Effector memory CD8-positive, alpha-beta T cell (primary cell): ENCODE data around the gene COIL.

Experiments used
- ATAC-seq: fragments of 150-1000 bp; cut with Tn5 transposase; replicated peaks from 2 replicates; pipeline ENCODE4 v1.10.0; 2021; ENCODE audit warnings: mild to moderate bottlenecking, moderate library complexity
- DNase-seq, 3 experiments: peaks; one replicate each; pipeline ENCODE4 v3.0.0; 2021
- H3K27ac Mint-ChIP-seq, 2 donors: one replicate each; pipeline ENCODE4 v1.8.0; 2022; ENCODE audit warnings: mild to moderate bottlenecking in 2 of 2, mixed read lengths in 2 of 2, moderate library complexity in 2 of 2
- H3K27me3 Mint-ChIP-seq, 2 donors: one replicate each; pipeline ENCODE4 v1.8.0; 2022; ENCODE audit warnings: mixed read lengths in 2 of 2
- H3K36me3 Mint-ChIP-seq: one replicate; pipeline ENCODE4 v1.8.0; 2022; ENCODE audit warnings: mild to moderate bottlenecking, moderate library complexity, mixed read lengths; ENCODE audit not compliant: insufficient read depth
- H3K4me1 Mint-ChIP-seq, 2 donors: one replicate each; pipeline ENCODE4 v1.8.0; 2022; ENCODE audit warnings: low read depth in 2 of 2, mixed read lengths in 2 of 2
- H3K4me3 Mint-ChIP-seq, 2 donors: one replicate each; pipeline ENCODE4 v1.8.0; 2022; ENCODE audit warnings: mild to moderate bottlenecking in 2 of 2, mixed read lengths in 2 of 2, moderate library complexity in 2 of 2
- H3K9me3 Mint-ChIP-seq, 2 donors: one replicate each; pipeline ENCODE4 v1.8.0; 2022; ENCODE audit warnings: mixed read lengths in 2 of 2
- total RNA-seq, 9 experiments: gene quantifications; one replicate each; lab custom pipeline; 2026; lab: John Stamatoyannopoulos, UW

Gene COIL, protein sequence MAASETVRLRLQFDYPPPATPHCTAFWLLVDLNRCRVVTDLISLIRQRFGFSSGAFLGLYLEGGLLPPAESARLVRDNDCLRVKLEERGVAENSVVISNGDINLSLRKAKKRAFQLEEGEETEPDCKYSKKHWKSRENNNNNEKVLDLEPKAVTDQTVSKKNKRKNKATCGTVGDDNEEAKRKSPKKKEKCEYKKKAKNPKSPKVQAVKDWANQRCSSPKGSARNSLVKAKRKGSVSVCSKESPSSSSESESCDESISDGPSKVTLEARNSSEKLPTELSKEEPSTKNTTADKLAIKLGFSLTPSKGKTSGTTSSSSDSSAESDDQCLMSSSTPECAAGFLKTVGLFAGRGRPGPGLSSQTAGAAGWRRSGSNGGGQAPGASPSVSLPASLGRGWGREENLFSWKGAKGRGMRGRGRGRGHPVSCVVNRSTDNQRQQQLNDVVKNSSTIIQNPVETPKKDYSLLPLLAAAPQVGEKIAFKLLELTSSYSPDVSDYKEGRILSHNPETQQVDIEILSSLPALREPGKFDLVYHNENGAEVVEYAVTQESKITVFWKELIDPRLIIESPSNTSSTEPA
- total RNA-seq = 17.6 to 45.1 (median 39.8) reads per million in 9 experiments

DNA sequence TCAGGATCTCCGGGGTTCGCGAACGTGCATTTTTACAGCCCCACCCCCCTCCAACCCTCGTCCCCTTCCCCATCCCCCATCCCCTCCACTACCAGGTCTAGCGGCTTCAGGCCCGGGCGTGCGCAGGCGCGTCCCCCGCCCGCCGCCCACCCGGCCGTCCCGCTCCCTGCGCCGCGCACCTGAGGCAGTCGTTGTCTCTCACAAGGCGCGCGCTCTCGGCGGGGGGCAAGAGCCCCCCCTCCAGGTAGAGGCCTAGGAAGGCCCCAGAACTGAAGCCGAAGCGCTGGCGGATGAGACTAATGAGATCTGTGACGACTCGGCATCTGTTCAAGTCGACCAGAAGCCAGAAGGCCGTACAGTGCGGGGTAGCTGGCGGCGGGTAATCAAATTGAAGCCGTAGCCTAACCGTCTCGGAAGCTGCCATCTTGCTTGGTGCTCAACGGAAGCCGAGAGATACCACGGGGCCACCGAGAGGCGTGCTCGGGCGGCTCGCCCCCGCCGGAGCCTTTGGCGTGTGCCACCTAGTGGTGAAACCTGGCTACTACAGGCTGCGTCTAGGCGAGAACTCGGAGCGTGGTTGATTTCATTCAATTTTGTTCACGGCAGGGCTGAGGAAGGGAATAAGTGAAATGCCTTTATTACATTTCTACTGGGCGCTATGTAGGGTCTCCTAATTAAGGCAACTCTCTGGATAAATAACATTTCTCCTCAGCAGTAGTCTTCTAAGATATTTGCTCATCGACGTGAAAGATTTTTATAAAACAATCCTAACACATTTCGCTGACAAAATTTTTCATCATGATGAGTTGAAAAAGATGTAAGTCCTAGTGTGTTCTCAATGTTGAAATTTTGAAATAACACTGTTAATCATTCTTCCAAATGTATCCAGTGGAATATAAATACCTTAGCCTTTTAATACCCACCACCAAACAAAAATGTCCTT is at the start of gene COIL:
COIL (minus strand) TSS at position 455 of the 943 bp plus-strand sequence; CDS start at position 424, 31 bp downstream.
- Mint-ChIP-seq H3K36me3 (peaks cover 7% of the 10 kb centered on the region), H3K4me1 (peaks cover 4 to 6% of the 10 kb centered on the region in 2 donors), H3K27me3 (no peaks in the 10 kb centered on the region), H3K27ac (peak within 1 kb of the TSS; percentile 41 to 87), H3K9me3 (no peaks in the 10 kb centered on the region), H3K4me3 (peak within 1 kb of the TSS; percentile 78 to 80)
- DNase-seq (peak; percentile 94 to 95 (median 94)), ATAC-seq (peak; percentile 98)

GRCh38 chr17:57010487-57010886 is 49.6 kb upstream of the COIL start:
- H3K9me3 Mint-ChIP-seq = no peaks in the 10 kb centered on the region
- H3K4me1 Mint-ChIP-seq = peaks cover 10 to 13% of the 10 kb centered on the region in 2 donors
- peaks cover 5% of the 10 kb centered on the region for H3K36me3 Mint-ChIP-seq
- H3K27me3 Mint-ChIP-seq = peaks cover 5 to 19% of the 10 kb centered on the region in 2 donors
- DNase-seq (no peak), ATAC-seq (peak; percentile 32)
- H3K27ac Mint-ChIP-seq = no peak overlapping the region
- peak overlapping the region in 1 of 2 donors; percentile 33 for H3K4me3 Mint-ChIP-seq

GRCh38 chr17:57009737-57010445 is 49.0 kb upstream of the COIL start:
- peak overlapping the region; percentile 33 to 48 for H3K4me3 Mint-ChIP-seq
- H3K36me3 Mint-ChIP-seq = peaks cover 5% of the 10 kb centered on the region
- ATAC-seq (peak; percentile 85), DNase-seq (peak; percentile 35 to 44 (median 43))
- H3K4me1 Mint-ChIP-seq = peaks cover 16 to 18% of the 10 kb centered on the region in 2 donors
- no peak overlapping the region for H3K27ac Mint-ChIP-seq
- no peaks in the 10 kb centered on the region for H3K9me3 Mint-ChIP-seq
- H3K27me3 Mint-ChIP-seq = peaks cover 5 to 13% of the 10 kb centered on the region in 2 donors

DNA sequence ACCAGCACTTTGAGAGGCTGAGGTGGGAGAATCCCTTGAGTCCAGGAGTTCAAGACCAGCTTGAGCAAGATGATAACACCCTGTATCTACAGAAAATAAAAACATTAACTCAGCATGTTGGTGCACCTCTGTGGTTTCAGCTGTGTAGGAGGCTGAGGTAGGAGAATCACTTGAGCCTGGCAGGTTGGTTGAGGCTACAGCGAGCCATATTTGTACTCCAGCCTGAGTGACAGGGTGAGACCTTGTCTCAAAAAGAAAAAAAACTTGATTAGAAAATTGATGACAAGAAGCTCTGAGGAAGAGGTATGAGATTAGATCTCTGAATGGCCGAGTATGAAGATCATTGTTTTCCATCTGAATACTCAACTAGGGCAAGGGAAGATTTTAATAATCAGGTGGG is 48.1 kb upstream of the COIL start:
- ATAC-seq (no peak), DNase-seq (no peak)
- H3K9me3 Mint-ChIP-seq = no peaks in the 10 kb centered on the region
- no peak overlapping the region for H3K27ac Mint-ChIP-seq
- peaks cover 5% of the 10 kb centered on the region for H3K36me3 Mint-ChIP-seq
- H3K4me1 Mint-ChIP-seq = peaks cover 16 to 22% of the 10 kb centered on the region in 2 donors
- peaks cover 3 to 5% of the 10 kb centered on the region in 2 donors for H3K27me3 Mint-ChIP-seq
- no peak overlapping the region for H3K4me3 Mint-ChIP-seq

DNA sequence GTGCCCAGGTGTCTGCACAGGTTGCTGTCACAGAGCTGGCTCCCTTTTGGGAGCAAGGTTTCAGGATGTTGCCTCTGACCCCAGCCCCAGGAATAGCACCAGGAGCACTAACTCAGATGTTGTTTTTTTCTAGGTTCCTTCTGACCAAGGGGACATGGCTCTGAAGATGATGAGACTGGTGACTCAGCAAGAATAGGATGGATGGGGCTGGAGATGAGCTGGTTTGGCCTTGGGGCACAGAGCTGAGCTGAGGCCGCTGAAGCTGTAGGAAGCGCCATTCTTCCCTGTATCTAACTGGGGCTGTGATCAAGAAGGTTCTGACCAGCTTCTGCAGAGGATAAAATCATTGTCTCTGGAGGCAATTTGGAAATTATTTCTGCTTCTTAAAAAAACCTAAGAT is 45.2 kb upstream of the COIL start:
- peaks cover 5% of the 10 kb centered on the region for H3K36me3 Mint-ChIP-seq
- peaks cover 20 to 22% of the 10 kb centered on the region in 2 donors for H3K4me1 Mint-ChIP-seq
- H3K4me3 Mint-ChIP-seq = no peak overlapping the region
- no peaks in the 10 kb centered on the region for H3K27me3 Mint-ChIP-seq
- DNase-seq (no peak), ATAC-seq (no peak)
- H3K27ac Mint-ChIP-seq = peak overlapping the region in 1 of 2 donors; percentile 68
- H3K9me3 Mint-ChIP-seq = no peaks in the 10 kb centered on the region

DNA sequence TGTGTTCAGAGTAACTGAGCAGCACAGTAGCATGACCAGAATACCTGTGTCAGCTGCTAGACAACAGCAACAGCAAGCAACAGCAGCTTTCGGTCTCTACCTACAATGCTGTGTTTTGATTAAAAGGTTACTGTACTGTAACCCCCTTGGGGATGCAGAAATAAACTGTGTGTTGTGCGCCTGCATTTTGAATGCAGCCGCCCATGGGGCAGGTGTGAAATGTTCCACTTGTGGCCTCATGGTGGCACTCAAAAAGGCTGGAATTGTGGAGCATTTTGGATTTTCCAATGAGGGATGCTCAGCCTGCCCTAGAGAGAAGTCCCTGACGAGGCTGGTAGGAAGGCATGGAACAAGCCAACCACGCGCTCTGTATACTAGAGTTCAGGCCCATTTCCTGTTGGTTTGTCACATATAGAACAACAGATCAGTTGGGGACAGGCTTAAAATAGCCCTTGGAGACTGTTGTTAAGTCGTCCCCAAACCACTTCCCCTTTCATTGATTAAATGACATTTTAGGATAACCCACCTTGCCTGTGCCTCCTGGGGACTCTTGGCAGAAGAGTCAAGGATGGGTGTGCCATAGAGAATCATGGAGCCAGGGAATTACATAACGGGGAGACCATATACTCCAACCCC is 44.2 kb upstream of the COIL start:
- Mint-ChIP-seq H3K27ac (peak overlapping the region in 1 of 2 donors; percentile 68), H3K4me1 (peaks cover 16 to 18% of the 10 kb centered on the region in 2 donors), H3K9me3 (no peaks in the 10 kb centered on the region), H3K27me3 (no peaks in the 10 kb centered on the region), H3K36me3 (peaks cover 5% of the 10 kb centered on the region), H3K4me3 (peak overlapping the region in 1 of 2 donors; percentile 29)
- DNase-seq (no peak), ATAC-seq (peak; percentile 66)

DNA sequence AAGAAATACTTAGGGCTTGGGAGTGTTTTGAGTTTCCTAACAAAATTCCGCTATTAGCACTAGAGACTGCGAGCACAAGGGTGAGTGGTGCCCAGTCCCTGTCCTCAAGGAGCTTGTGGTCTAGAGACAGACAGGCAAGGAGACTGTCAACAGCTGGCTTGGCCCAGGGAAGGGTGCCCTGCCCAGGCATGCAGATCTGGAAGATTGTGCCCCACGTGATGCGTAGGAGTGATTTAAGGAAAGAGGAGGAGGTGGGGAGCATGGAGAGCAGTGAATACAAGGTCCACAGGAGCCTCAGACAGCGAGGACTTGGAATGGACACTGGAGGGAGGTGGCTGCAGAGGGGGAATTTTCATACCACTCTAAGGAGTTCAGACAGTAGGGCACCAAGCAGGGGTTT is 42.1 kb upstream of the COIL start:
- Mint-ChIP-seq H3K27ac (peak overlapping the region in 1 of 2 donors; percentile 35), H3K27me3 (no peaks in the 10 kb centered on the region), H3K4me1 (peaks cover 13 to 15% of the 10 kb centered on the region in 2 donors), H3K36me3 (peaks cover 5% of the 10 kb centered on the region), H3K9me3 (no peaks in the 10 kb centered on the region), H3K4me3 (no peak overlapping the region)
- DNase-seq = no peak
- no peak for ATAC-seq

- H3K4me1 Mint-ChIP-seq = peaks cover 13 to 15% of the 10 kb centered on the region in 2 donors
- H3K4me3 Mint-ChIP-seq = no peak overlapping the region
- ATAC-seq (no peak), DNase-seq (no peak)
- peaks cover 6% of the 10 kb centered on the region for H3K36me3 Mint-ChIP-seq
- no peak overlapping the region for H3K27ac Mint-ChIP-seq
- no peaks in the 10 kb centered on the region for H3K9me3 Mint-ChIP-seq
- no peaks in the 10 kb centered on the region for H3K27me3 Mint-ChIP-seq
These were observed 40.7 kb upstream of the COIL start for GRCh38 chr17:57001541-57001940.

GRCh38 chr17:56997313-56997712 is 36.5 kb upstream of the COIL start:
- DNase-seq (no peak), ATAC-seq (no peak)
- Mint-ChIP-seq H3K27me3 (no peaks in the 10 kb centered on the region), H3K4me3 (no peak overlapping the region), H3K27ac (no peak overlapping the region), H3K9me3 (no peaks in the 10 kb centered on the region), H3K36me3 (peaks cover 13% of the 10 kb centered on the region), H3K4me1 (no peaks in the 10 kb centered on the region)

- no peaks in the 10 kb centered on the region for H3K9me3 Mint-ChIP-seq
- H3K4me1 Mint-ChIP-seq = no peaks in the 10 kb centered on the region
- no peak for ATAC-seq
- H3K36me3 Mint-ChIP-seq = peaks cover 13% of the 10 kb centered on the region
- H3K4me3 Mint-ChIP-seq = no peak overlapping the region
- H3K27ac Mint-ChIP-seq = no peak overlapping the region
- H3K27me3 Mint-ChIP-seq = no peaks in the 10 kb centered on the region
- no peak for DNase-seq
These were observed 34.9 kb upstream of the COIL start for GRCh38 chr17:56995766-56996165.

DNA sequence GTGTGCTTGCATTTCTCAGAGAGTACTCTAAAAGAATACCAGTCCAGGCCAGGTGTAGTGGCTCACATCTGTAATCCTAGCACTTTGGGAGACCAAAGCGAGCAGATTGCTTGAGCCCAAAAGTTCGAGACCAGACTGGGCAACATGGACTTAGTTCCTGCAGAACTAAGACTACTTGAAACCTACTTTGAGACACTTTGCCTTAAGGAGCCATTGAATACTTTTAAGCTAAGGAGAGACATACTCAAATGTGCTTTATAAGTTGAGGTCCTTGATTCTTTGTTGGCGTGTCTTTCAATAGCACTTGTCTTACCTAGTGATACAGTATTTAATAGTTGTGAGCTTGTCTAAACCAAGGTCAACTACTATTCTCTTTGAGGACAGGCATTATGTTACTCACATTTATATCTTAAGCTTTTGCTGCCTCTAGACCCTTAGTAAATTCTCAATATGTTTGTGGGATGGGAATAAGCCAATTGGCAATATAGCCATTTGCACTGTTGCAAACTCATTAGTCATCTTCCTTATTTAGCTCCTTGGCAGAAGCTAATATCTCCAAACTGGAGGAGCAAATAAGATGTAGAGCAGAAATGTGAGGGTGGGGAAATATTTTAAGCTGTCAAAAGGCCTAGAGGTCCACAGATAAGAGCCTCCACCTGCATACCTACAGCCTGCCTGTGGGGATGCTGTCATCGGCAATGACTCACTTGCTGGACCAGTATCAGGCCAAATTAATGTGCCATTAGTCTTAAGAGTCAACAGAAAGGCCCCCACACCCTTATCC is 33.4 kb upstream of the COIL start:
- ATAC-seq (no peak), DNase-seq (no peak)
- no peaks in the 10 kb centered on the region for H3K4me1 Mint-ChIP-seq
- H3K4me3 Mint-ChIP-seq = no peak overlapping the region
- peaks cover 16% of the 10 kb centered on the region for H3K36me3 Mint-ChIP-seq
- no peaks in the 10 kb centered on the region for H3K27me3 Mint-ChIP-seq
- no peak overlapping the region for H3K27ac Mint-ChIP-seq
- H3K9me3 Mint-ChIP-seq = no peaks in the 10 kb centered on the region

DNA sequence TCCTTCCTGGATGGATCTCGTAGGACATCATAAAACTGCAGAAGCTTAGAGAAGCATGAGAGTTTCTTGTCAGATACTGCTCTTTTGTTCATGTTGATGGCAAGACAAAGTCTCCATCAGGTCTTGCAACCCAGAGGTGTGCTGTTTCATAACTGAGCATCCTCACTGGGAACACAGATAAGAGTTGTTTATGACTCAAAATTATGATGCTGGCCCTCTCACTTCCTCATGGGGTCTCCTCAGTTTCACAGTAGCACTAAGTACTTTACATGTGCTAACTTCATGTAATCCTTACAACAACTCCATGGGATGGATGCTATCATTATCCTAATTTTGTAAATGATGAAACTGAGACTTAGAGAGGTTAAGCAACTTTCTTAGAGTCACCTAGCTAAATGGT is 31.5 kb upstream of the COIL start:
- no peak for ATAC-seq
- Mint-ChIP-seq H3K27me3 (no peaks in the 10 kb centered on the region), H3K36me3 (peaks cover 23% of the 10 kb centered on the region), H3K9me3 (no peaks in the 10 kb centered on the region), H3K4me3 (no peak overlapping the region), H3K27ac (no peak overlapping the region), H3K4me1 (no peaks in the 10 kb centered on the region)
- DNase-seq = no peak
